Esophagus squamous epithelium (tissue), 5 donors: ENCODE data around the gene ZNF217. TPM values are rescaled to one million over a fixed set of nuclear protein-coding genes. Genes with fewer than 3 reads are reported as not detected.
"Not testable (repeated sequence)": the region's sequence is repeated elsewhere in the genome, so short reads cannot be mapped to it uniquely, and the experiment has no call there.

ENCODE experiments used
- DNase-seq: peaks from one replicate; lab custom pipeline; 2025; lab: John Stamatoyannopoulos, UW
- H3K27ac ChIP-seq, 4 donors: fragments of 200-600 bp; sonication (generic); one replicate each; pipeline ENCODE4 v1.5.1; 2016 to 2019; ENCODE audit warnings: mild to moderate bottlenecking in 1 of 4
- H3K27me3 ChIP-seq, 4 donors: fragments of 200-600 bp; sonication (generic); 1 replicate in 3 of 4; 2 replicates in 1 of 4; pipeline versions ENCODE4 v1.5.1 to v1.6.0; 2017 to 2021; ENCODE audit warnings: antibody characterized with exemption in 1 of 4
- H3K36me3 ChIP-seq, 3 donors: fragments of 200-600 bp; sonication (generic); one replicate each; pipeline ENCODE4 v1.5.1; 2016 to 2019
- H3K4me1 ChIP-seq, 3 donors: fragments of 200-600 bp; sonication (generic); one replicate each; pipeline ENCODE4 v1.5.1; 2017 to 2019
- H3K4me3 ChIP-seq, 4 donors: fragments of 200-600 bp; sonication (generic); 1 replicate in 3 of 4; 2 replicates in 1 of 4; pipeline ENCODE4 v1.5.1; 2016 to 2019; ENCODE audit warnings: mild to moderate bottlenecking in 2 of 4, moderate library complexity in 1 of 4
- H3K9me3 ChIP-seq, 3 donors: fragments of 200-600 bp; sonication (generic); one replicate each; pipeline ENCODE4 v1.5.1; 2016 to 2019
- CTCF ChIP-seq, 6 experiments: fragments of 450-650 bp in 4 of 6; fragments of 200-600 bp in 2 of 6; sonication (generic) in 2 of 6; IDR thresholded peaks; one replicate each; pipeline ENCODE4 v1.5.1; 2016 to 2019; ENCODE audit warnings: antibody characterized with exemption in 6 of 6, mild to moderate bottlenecking in 4 of 6, moderate library complexity in 4 of 6
- POLR2A ChIP-seq, 4 donors: fragments of 450-650 bp; IDR thresholded peaks; one replicate each; pipeline ENCODE4 v1.6.1; 2017; ENCODE audit warnings: antibody characterized with exemption in 4 of 4, mild to moderate bottlenecking in 4 of 4, moderate library complexity in 3 of 4
- WGBS, 2 donors: methylation state at CpG; one replicate each; pipeline ENCODE4 v1.1.5; 2018; 5-methylcytosine and 5-hydroxymethylcytosine counted together
- intact Hi-C: fragments of 100-400 bp; cut with DNase I; formaldehyde crosslinking; loops from one replicate; pipeline ENCODE4 v1.15.0; 2022
- total RNA-seq, 4 donors: library from RNA; depleted of rRNA; stranded (reverse); fragments of >200 nt; gene quantifications; one replicate each; pipeline ENCODE4 v1.1.0, GENCODE V29; 2016
- donor health status: DM: yes; HTN: yes; CAD: no.

Gene ZNF217
- total RNA-seq, 4 donors from 2014 or later: 20.7 to 27.5 (median 22.2) TPM

GRCh38 chr20:53629436-53629835 is 35.8 kb upstream of the ZNF217 start:
- no peak for TF ChIP-seq CTCF (IDR thresholded peaks at IDR 0.05)
- TF ChIP-seq POLR2A (IDR thresholded peaks at IDR 0.05): no peak
- Histone ChIP-seq H3K27me3 (no peaks in the 10 kb centered on the region), H3K27ac (no peak overlapping the region), H3K36me3 (no peaks in the 10 kb centered on the region), H3K9me3 (no peaks in the 10 kb centered on the region), H3K4me1 (peaks cover 0 to 3% (median 0%) of the 10 kb centered on the region in 3 donors), H3K4me3 (no peak overlapping the region)
- WGBS, 2 donors: 94 to 95% methylated on average over 4 of the region's 5 CpGs
- DNase-seq: no peak
- intact Hi-C loops: no loop called here

GRCh38 chr20:53628758-53629157 is 35.1 kb upstream of the ZNF217 start:
- H3K4me3 ChIP-seq, H3K27me3 ChIP-seq, H3K27ac ChIP-seq, intact Hi-C loops, DNase-seq, H3K4me1 ChIP-seq, H3K9me3 ChIP-seq, H3K36me3 ChIP-seq: not testable (repeated sequence)
- WGBS, 2 donors: 89 to 96% methylated on average over 2 to 5 of the region's 6 CpGs
- TF ChIP-seq POLR2A (IDR thresholded peaks at IDR 0.05): peak in 1 of 4 donors; percentile 11

GRCh38 chr20:53628076-53628475 is 34.4 kb upstream of the ZNF217 start:
- intact Hi-C loops: no loop called here
- TF ChIP-seq CTCF (IDR thresholded peaks at IDR 0.05): no peak
- TF ChIP-seq POLR2A (IDR thresholded peaks at IDR 0.05): no peak
- H3K9me3 ChIP-seq: no peaks in the 10 kb centered on the region
- WGBS, 2 donors: 88 to 95% methylated on average over 6 of the region's 6 CpGs
- DNase-seq: no peak
- H3K27ac ChIP-seq: no peak overlapping the region
- H3K4me3 ChIP-seq: no peak overlapping the region
- H3K36me3 ChIP-seq: no peaks in the 10 kb centered on the region
- H3K4me1 ChIP-seq: peaks cover 3 to 16% (median 5%) of the 10 kb centered on the region in 3 donors
- H3K27me3 ChIP-seq: no peaks in the 10 kb centered on the region

GRCh38 chr20:53627001-53627400 is 33.4 kb upstream of the ZNF217 start:
- H3K27me3 ChIP-seq, H3K36me3 ChIP-seq, H3K9me3 ChIP-seq, H3K27ac ChIP-seq, DNase-seq, intact Hi-C loops, H3K4me3 ChIP-seq: not testable (repeated sequence)
- peaks cover 13 to 27% (median 16%) of the 10 kb centered on the region in 3 donors for H3K4me1 ChIP-seq
- WGBS, 2 donors: 86 to 87% methylated on average over 10 of the region's 10 CpGs

GRCh38 chr20:53626584-53626983 is 32.9 kb upstream of the ZNF217 start:
- intact Hi-C loops: no loop called here
- DNase-seq: no peak
- Histone ChIP-seq H3K36me3 (no peaks in the 10 kb centered on the region), H3K4me3 (no peak overlapping the region), H3K4me1 (peaks cover 17 to 31% (median 20%) of the 10 kb centered on the region in 3 donors), H3K9me3 (no peaks in the 10 kb centered on the region), H3K27me3 (no peaks in the 10 kb centered on the region), H3K27ac (no peak overlapping the region)
- 90 to 100% methylated on average over 2 of the region's 2 CpGs for WGBS, 2 donors
- TF ChIP-seq POLR2A (IDR thresholded peaks at IDR 0.05) (no peak), CTCF (IDR thresholded peaks at IDR 0.05) (no peak)

GRCh38 chr20:53625311-53626129 is 31.9 kb upstream of the ZNF217 start:
- H3K9me3 ChIP-seq: no peaks in the 10 kb centered on the region
- H3K4me3 ChIP-seq: no peak overlapping the region
- DNase-seq: no peak
- TF ChIP-seq CTCF (IDR thresholded peaks at IDR 0.05): no peak
- no peak for TF ChIP-seq POLR2A (IDR thresholded peaks at IDR 0.05)
- 72 to 82% methylated on average over 9 of the region's 9 CpGs for WGBS, 2 donors
- H3K27me3 ChIP-seq: no peaks in the 10 kb centered on the region
- no peak overlapping the region for H3K27ac ChIP-seq
- intact Hi-C loops: no loop called here
- H3K4me1 ChIP-seq: peaks cover 26 to 42% (median 29%) of the 10 kb centered on the region in 3 donors
- H3K36me3 ChIP-seq: no peaks in the 10 kb centered on the region

- H3K9me3 ChIP-seq, DNase-seq, H3K4me3 ChIP-seq, H3K36me3 ChIP-seq, intact Hi-C loops, H3K27me3 ChIP-seq: not testable (repeated sequence)
- Histone ChIP-seq H3K4me1 (peaks cover 26 to 42% (median 30%) of the 10 kb centered on the region in 3 donors), H3K27ac (peak overlapping the region in 2 of 4 donors; percentile 90 to 91)
- 71 to 78% methylated on average over 7 of the region's 7 CpGs for WGBS, 2 donors
Observed at GRCh38 chr20:53624927-53625250, 31.2 kb upstream of the ZNF217 start.
